Ammon's horn (tissue), 1 donor: ENCODE measurements around the gene PLA2G4D.
A peak's percentile ranks its signal among the peaks of the same experiment; 100 is the strongest.

Source experiments
- DNase-seq: peaks from one replicate; pipeline ENCODE4 v3.0.0-alpha.2; 2016; ENCODE audit warnings: low spot score

PLA2G4D gene

DNA sequence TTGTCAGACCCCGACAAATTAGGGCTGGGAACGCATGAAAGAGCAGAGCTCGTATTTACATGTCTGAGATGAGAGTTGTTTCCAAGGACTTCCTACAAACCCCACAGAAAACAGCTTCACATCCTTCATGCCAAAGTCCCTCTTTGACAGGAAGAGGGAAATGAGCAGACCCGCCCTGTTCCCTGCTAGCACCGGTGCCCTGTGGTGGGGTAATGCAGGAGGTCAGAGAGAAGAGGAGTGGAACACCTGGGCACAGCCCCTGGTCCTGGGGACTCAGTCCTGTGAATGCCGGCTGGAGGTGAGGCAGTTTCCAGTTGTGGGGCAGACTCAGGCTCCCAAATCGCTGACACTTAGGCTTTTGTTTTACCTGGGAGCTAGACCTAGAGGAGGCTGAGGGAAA is 4.0 kb downstream of the PLA2G4D start:
- DNase-seq, result no peak

DNA sequence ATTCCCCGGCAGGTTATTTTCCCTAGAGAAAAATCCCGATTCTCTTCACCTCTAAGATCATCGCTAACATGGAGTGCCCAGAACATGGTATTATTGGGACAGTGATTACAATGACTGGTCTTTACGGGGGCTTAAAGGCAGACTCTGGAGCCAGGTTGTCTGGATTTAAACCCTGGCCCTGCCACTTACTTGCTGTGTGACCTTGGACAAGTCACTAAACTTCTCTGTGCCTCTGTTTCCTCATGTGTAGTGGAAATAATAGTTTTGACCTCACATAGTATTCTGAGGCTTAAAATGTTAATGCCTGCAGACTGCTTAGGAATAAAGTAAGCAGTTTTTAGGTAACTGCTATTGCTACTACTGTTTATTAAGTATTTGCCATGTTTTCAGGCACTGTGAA is 4.4 kb downstream of the PLA2G4D start:
- no peak for DNase-seq

DNA sequence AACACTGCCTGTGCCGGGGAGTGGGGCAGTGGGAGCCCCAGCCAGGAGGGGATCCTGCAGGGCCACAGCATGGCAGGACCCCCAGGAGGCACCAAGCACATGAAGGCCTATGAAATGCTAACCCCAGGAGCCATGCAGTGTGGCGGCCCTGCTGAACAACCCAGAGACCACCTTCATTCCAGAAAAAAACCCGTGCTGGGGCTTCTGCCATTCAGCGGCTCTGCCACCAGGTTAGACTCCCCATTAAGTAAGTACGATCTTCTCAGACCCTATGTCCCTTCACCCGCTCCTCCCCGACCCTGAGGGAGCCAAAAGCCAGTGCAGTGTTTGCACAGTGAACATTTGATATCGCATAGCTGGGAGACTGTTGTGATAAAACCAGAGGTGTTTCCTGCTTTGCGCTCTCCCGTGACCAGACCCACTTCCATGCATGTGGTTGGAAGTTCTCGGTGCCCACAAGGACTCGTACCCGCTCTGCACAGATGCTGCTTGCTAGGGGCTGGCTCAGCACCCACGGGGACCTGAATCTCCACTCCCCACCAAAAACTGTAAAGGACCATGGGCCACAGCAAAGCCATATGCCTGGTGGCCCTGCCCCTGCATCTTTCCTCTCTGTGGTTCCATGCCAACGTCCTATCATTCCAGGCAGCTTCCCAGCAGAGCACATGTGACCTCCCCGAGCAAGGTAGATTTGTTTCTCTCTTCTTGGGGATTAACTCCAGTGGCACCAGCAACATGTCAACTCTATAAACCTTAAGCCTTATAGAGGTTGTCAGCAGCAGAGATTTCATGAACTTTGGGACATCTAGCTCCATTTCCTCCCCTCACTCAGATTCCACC is 5.3 kb downstream of the PLA2G4D start:
- no peak for DNase-seq

DNA sequence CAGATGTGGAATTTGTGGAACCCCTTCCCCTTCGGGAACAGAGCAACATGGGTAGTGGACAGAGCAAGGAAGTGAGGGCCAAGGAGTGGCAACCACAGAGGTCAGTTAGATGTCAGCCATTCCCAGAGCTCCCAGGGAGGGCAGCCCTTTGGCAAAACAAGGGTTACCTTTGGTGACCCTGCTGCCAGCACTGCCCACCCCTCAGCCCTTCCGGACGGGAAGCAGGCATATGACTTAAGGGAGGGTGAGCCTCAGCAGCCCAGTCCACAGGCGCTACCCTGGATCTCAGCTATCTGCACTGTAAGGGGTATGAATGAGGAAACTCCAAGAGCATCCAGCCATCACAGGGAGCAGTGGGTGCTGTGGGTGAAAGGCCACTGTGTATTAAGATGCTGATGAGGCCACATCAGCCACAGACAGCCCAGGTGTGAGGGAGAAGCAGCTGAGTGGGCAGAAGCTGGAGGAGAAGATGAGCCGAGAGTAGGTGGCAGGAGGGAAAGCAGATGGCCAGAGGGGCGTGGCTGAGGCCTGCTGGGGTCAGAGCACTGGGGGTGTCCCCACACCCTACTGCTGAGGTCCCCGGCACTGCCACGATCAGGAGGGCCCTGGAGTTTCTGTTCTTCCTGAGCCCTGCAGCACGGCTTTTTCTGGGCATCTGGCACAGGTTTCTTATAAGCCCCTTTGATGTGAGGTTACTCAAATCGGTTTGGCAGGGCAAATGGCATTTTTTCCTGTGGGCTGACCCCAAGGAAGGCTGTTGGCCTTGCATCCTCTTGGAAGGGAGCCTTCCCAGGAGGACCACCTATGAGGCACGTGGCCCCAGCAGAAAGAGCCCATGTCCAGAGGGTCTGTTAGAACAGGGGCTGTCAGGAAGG is 6.2 kb downstream of the PLA2G4D start:
- DNase-seq, result no peak

DNA sequence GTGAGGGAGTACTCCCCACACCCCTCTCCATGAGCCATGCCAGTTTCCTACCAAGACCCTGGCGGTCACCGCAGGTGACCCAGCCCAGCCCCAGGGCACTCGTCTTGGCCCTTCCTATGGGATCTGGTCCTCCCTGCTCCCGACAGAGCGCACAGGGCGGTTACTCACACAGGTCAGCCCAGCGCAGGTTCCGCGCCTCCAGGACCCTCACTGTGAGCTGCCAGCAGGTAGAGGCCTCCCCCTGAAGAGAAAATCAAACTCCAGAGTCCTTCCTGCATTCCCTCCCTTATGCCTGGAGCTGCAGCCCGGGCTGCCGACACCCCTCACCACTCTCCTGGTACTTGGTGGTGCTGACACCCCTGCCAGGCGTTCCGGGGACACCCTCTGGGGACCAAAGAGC is 6.9 kb downstream of the PLA2G4D start:
- DNase-seq, result no peak

DNA sequence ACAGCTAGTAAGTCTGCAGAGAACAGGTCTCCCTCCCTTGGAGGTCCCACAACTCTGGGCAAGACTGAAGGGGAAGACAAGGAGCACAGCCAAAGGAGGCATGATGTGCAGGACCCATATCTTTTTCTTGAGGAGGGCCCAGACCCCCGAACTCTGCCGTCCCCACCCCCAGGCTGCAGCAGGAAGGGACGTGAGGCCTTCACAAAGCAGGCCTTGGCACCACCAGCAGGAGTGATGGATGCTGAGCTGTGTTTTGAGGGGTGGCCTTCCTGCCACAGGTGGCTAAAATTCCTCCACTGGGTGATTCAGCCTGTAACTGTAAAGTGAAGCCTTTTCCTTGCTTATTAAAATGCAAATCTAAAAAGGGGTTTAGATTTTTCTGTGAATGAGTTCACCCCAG is 8.6 kb downstream of the PLA2G4D start:
- DNase-seq, result no peak

DNA sequence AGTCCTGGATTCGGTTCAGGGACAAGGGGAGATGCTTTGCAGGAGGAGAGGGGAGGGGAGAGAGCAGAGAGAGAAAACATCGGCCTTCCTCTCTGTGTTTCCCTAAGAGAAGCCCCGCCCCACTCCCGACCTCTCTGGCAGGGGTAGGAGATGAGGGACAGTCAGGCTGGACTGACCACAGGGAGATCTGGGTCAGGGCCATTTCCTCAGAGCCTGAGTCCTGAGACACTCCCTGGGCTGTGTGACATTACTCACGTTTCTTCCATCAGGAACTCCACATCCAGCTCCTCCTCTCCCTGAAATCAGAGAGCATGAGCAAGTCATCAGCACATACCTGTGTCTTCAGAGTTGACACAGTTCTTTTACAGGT is 9.1 kb downstream of the PLA2G4D start:
- DNase-seq, result no peak

DNA sequence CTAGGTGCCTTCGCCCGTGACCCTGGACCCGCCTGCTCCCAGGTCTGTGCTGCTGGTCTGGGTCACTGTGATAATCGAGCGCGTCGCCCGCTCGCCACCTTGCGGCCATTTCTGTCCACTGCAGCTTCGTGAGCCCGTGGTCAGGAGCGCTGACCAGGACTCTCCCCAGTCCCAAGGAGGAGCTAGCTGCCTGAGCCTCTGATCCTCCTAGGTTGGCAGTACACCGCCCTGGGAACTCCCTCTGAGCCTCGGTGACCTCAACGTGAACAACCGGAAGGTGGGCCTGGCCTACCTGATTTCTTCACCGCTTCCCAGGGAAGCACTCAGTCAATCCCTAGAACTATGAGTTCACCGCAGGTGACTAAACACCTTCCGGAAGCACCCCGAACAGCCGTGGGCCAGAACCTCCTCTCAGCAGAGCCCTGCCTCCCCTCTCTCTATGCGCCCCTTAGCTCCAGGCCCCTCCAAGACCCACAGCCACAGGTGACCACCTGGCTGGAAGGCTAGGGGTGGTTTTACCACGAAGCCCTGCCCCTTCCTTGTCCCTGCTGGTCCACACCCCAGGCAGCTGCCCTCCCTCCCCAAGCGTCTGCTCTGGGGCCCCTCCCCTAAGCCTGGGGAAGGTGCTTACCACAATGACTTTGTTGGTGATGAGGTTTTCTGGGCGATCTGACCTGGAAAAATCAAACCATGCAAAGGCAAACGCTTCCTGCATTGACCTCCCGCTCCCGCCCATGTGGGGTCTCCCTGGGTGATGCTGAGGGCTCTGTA is 9.7 kb downstream of the PLA2G4D start:
- peak; percentile 76 for DNase-seq

DNA sequence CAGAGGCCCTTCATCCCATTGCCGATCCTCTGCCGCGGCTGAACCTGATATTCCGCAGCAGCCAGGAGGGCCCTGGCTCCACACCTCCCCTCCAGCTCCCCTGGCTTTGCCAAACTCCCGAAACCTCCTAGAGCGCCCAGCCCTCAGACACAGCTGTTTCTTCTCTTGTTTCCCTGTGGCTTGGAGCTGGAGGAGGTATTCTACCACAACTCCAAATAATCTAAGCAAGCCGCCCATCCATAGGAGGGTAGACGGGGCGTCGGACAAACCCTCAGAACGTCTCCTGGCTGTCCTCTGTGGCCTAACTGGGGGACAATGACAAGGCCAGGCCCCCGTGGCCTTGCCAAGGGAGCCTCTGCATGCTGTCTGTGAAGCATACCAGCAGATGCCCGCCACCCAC is 10.4 kb downstream of the PLA2G4D start:
- DNase-seq, result no peak

DNA sequence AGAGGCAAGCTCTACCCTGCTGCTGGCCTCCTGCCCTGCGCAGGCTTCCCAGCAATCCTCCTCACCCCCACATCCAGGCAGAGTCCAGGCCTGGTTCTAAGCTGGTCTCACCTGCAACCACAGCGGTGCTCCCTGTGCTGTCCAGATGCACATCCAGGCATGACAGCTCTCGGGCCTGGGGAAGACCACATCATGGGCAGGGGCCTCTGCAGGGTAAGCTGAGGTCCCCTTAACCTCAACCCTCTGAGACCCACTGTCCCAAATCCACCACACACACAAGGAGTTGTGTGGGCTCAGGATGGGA is 10.8 kb downstream of the PLA2G4D start:
- DNase-seq, result no peak

DNA sequence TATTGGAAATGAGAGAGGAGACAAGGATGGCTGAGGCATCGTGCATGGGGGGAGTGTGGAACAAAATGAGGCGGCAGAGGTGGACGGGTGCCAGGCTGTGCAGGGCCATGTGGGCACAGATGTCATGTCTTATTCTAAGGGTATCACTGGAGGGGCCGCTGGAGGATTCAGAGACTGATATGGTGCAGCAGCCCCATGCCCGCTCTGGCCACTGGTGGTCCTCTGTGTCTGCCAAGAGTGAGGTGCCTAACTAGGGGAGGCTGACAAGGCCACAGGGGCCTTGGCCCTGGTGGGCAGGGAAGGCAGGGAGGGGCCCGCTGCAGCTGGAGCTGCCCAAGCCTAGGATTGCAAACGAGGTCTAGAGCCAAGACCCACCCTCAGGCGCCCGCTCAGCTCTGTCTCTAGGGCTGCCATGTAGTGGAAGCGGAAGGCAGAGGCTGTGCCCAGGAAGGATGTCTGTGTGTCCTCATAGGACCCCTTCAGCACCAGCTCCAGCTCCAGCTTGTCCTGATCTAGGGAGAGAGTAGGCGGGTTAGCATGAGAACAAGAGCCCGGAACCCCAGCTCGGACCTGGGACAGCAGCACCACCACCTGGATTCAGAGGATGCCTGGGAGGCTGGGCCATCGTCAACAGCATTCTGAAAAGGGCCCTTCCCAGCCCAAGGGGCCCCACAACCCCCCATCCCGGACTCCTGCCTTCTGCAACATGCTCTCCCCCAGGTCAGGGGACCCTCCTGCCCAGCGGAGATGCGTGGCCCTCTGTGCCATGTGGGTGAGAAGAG is 11.3 kb downstream of the PLA2G4D start:
- no peak for DNase-seq

DNA sequence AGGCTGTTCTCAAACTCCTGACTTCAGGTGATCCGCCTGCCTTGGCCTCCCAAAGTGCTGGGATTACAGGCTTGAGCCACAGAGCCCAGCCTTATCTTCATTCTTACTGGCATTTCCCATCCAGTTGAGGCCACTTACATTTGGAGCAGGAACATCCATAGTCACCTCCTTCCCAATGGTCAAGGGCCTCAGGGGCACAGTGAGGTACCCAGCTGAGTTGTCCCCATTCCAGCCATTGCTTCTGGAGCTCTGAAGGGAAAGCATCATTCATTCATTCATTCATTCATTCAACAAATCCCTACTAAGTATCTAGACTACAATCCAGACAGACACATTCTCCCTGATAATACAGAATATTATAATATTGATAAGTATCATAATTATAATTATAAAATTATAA is 12.2 kb downstream of the PLA2G4D start:
- no peak for DNase-seq

DNA sequence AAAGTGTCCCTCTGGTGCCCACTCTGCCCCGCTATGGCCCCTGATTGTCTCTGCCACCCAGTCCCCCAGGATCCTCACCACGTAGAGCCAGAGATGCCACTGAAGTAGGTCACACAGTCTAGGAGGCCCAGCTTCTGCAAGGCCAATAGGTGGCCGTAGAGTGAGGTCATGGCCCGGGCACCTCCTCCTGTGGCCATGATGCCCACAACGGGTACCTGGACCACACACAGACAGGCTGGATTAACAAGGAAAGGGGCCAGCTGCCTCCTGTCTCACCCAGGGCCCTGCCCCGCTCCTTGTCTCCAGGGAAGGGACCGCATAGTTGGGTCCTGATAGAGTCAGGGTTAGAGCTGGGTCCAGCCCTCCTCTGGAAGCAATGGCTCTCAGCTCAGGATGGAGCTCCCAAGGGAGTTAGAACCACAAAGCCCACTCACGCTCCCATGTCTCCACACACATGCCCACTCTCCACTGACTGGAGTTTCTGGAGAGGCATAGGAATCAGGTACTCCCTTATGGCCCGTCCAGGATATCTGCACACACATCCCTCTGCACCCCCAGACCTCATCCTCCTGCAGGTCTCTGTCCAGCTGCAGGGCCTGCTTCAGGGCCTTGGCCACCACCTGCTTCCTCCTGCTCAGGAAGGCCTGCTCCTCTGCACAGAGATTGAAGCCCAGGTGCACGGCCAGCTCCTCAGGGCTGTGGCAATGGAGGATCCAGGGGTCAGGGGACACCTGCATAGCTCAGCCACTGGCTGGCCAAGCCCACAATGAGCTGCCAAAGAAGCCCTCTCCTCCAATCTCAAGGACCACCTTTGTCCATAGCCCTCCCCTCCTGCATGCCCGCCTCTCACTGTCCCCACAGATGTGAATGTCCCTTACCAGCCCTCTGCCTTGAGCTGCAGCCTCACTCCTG is 13.2 kb downstream of the PLA2G4D start:
- no peak for DNase-seq

DNA sequence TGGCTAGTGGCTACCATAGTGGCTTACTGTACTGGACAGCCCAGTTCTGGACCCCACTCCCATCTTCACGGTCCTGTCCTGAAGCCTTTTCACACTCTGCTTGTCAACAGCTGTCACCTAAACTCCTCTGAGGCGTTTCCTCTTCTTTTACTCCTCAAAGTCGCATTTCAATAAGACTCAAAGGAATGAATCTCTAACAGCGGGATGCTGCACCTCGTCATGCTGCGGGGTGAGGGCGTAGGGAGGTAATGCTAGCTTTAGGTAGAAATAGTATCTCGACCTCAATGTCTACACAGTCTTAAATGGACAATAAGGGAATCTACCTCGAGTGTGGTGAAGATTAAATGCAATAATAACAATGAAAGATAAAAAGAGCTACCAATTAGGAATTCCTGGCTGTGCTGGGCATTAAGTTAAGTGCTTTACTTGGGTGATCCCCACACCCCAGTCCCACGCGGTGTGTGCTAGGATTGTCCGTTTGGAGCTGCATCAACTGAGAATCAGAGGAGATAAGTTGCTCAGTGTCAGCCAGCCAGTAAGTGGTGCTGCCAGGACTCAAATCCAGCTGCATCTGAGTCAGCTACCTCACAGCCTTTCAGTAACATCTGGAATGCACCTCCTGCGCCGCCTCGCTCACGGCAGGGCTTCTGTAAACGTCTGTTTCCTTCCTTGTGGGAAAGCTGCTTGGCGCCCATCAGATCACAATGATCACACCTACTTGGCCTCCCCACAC is 14.0 kb downstream of the PLA2G4D start:
- DNase-seq, result no peak

DNA sequence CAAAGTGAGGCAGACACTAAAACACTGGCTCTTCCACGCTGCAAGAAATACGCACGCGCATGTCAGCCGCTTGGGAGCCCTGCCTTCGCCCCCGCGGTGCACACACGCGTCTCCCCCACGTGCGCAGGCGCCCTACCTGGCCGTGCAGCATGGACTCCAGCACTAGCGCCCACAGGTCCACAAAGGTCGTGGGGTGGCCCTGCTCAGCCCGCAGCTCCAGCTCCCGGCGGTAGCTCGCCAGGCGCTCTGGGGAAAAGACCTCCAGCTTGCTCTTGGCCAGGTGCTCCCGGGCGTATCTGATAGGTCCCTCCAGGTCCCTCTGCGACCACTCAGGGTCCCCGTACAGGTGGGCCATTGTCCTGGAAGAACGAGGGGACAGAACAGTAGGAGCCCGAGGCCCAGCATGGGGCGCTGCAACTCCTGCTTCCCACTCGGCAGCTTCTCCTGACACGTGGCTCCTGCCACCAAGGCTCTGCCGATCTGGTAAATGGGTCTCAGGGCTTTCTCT is 14.9 kb downstream of the PLA2G4D start:
- DNase-seq, result no peak

DNA sequence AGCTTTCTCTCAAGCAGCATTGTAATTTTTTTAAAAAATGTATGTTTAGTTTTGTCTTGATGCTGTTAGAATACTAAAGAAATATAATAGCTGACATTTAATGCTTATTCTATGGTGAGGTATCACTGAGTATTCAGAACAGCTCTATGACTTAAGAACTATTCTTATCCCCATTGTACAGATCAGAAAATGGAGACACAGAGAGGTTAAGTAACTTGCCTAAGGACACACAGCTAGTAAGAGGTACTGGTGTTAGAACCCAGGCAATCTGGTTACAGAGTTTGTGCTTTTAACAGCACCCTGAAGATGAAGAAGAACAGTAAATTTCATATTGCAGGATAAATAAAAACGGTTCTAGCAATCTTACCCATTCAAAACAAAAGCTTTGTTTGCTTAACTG is 15.5 kb downstream of the PLA2G4D start:
- DNase-seq, result no peak

DNA sequence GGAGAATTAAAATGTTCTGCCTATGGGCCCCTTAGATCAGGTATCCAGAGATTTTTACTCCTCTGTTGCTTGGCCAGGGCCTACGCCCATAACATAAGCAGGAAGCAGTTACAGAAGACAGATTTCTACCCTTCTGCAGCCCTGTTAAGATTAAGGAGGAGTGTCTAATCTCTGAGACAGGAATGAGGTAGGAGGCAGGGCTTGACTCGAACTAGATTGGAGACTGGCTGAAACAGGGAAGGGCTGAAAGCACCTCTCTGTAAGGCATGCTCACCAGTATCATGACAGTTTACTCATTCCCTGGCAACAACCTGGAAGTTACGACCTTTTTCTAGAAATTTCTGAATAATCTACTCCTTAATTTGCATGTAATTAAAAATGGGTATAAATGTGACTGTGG is 16.7 kb downstream of the PLA2G4D start:
- DNase-seq, result no peak

DNA sequence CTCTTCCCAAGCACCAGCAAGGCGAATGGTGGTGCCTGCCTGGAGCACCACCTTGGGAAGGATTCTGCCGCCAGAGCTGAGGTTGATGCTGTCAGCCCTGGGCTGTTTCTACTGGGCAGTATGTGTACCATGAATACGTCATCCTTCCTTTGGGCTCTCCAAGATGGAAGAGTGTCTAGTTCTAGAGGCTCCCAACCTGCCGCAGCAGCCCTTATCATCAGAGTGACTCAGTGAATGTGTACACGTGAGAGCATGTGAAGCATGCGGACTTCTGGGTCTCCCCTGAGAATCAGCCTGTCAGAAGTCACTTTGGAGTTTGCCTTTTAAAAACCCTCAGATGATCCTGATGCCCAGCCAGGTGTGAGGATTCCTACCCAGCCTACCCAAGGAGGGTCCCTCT is 20.9 kb downstream of the PLA2G4D start:
- no peak for DNase-seq

DNA sequence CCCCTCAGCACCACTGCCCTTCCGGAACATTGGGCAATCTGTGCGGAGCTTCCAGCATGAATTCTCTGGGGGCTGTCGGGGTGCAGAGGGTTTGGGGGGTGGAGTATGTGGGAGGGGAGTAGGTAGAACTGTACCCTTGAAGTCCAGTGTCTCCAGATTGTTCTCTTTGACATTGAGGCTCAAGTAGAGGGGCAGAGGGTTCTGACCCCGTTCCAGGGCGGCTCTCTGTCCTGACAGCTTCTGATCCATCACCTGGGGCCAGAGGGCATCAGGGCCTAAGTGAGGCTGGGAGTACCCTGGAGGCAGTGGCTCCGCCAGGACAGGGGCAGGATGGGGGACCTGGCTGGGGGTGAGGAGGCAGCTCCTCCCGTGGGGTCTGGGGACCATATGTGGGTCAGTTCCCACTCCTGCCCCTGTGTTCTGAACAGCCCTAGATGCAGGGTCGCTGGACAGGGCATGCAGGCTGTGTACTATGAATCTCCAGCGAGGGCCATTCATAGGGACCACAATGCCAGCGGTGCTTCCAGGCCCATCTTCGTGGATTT is 22.1 kb downstream of the PLA2G4D start:
- DNase-seq, result no peak

DNA sequence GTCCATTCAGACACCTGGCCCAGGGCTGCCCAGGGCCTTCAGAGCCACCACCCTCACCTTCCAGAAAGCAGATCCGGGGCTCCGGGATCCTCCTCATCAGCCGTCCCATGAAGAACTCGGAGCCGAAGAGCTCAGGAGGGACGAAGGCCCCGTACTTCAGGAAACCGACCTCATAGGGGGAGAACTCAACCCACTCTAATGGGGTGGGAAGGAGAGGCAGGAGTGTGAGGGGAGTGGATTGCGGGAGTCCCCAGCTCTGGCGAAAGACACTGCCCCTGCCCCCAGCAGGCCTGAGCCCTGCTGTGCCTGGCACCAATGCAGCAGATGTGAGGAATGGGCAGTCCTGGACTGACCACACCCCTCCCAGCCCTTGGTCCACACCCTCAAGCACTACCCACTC is 22.6 kb downstream of the PLA2G4D start:
- no peak for DNase-seq
